SK-N-MC (cell line): ENCODE results near the gene ERC2.

Experiments used
- EZH2 ChIP-seq: fragments of 200-600 bp; sonication (generic); IDR thresholded peaks from one replicate; pipeline ENCODE4 v1.6.1; 2017; ENCODE audit warnings: antibody characterized with exemption
- POLR2AphosphoS5 ChIP-seq: IDR thresholded peaks from 2 replicates; pipeline ENCODE4 v1.6.1; 2012; ENCODE audit warnings: mild to moderate bottlenecking, low read depth, low read length, borderline replicate concordance

- TF ChIP-seq EZH2 (no peak), POLR2AphosphoS5 (no peak)
These were observed 531.7 kb downstream of the ERC2 start for GRCh38 chr3:55936549-55937052.
